ENCODE results near the gene PSPC1.
A peak's percentile ranks its signal among the peaks of the same experiment; 100 is the strongest.
"Not testable (repeated sequence)": the region's sequence is repeated elsewhere in the genome, so short reads cannot be mapped to it uniquely, and the experiment has no call there.

Gene PSPC1

DNA sequence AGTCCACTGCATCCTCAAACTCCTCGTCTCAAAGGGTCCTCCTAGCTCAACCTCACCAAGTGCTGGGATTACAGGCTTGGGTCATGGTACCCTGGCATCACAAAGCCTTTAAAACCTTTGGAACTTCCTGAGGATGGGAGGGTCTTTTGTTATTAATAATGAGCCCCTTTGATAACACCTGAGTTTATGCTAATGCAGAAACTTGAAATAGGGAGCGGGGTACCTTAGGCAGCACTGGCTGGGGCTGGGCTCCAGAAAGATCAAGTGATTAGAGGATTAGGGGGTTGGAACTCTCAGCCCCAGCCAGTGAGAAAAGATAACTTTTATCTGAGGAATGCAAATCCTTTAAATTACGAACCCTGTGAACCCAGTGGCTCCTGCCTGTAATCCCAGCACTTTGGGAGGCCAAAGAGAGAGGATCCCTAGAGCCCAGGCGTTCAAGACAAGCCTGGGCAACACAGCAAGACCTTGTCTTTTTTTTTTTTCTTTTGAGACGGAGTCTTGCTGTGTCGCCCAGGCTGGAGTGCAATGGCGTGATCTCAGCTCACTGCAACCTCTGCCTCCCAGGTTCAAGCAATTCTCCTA is 9.3 kb upstream of the PSPC1 start:
- intact Hi-C loops (cut with DNase I; ENCODE audit: low total_unique reads) = no loop called here
- no peak overlapping the region for H3K27ac ChIP-seq
- TF ChIP-seq, protein P1, sequence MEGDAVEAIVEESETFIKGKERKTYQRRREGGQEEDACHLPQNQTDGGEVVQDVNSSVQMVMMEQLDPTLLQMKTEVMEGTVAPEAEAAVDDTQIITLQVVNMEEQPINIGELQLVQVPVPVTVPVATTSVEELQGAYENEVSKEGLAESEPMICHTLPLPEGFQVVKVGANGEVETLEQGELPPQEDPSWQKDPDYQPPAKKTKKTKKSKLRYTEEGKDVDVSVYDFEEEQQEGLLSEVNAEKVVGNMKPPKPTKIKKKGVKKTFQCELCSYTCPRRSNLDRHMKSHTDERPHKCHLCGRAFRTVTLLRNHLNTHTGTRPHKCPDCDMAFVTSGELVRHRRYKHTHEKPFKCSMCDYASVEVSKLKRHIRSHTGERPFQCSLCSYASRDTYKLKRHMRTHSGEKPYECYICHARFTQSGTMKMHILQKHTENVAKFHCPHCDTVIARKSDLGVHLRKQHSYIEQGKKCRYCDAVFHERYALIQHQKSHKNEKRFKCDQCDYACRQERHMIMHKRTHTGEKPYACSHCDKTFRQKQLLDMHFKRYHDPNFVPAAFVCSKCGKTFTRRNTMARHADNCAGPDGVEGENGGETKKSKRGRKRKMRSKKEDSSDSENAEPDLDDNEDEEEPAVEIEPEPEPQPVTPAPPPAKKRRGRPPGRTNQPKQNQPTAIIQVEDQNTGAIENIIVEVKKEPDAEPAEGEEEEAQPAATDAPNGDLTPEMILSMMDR (IDR thresholded peaks at IDR 0.05) = no peak
- no peaks in the 10 kb centered on the region for H3K4me1 ChIP-seq
- no peak overlapping the region for H3K4me3 ChIP-seq
- DNase-seq = no peak
- no peaks in the 10 kb centered on the region for H3K9me3 ChIP-seq
- H3K36me3 ChIP-seq = no peaks in the 10 kb centered on the region
- H3K27me3 ChIP-seq = no peaks in the 10 kb centered on the region

DNA sequence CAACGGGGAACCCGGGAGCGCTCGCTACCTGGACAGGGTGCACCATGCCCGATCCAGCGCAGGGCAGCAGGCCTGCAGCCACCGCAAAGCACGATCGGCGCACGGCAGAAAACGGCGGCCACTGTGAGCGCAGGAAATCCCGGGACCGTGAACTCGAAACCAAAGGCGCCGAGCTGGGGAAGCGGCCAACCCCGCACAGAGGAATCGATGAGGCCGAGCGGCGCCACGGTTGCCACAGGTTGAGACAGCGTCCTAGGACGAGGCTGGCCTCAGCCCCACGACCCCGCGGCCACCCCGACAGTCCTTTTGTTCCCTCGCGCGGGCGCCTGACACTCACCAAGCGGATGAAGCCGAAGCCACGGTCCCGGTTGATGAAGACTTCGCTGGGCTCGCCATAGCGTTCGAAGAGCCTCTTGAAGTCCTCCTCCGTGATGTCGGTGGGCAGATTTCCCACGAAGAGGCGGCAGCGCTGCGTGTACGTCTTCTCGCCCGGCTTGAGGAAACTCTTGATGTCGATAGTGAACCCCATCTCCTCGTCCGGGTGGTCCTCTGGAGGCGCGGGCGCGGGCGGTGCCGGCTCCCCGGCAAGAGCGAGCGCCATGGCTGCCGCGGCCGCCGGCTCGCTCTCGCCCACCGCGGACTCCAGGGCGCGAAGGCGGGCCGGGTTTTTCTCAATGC is 557 bp downstream of the PSPC1 start:
- Histone ChIP-seq H3K4me1 (peaks cover 0 to 13% (median 4%) of the 10 kb centered on the region in 4 donors), H3K9me3 (no peaks in the 10 kb centered on the region), H3K36me3 (peaks cover 0 to 5% (median 0%) of the 10 kb centered on the region in 3 donors), H3K27me3 (no peaks in the 10 kb centered on the region), H3K4me3 (peak overlapping the region; percentile 87 to 95), H3K27ac (peak overlapping the region; percentile 97)
- TF ChIP-seq, protein P1 (IDR thresholded peaks at IDR 0.05) = no peak
- intact Hi-C loops (cut with DNase I; ENCODE audit: low total_unique reads) = loop anchor here (2.0 kb wide), 1 partner anchor 83 kb away; no protein-coding TSS in a partner anchor
- peak; percentile 50 to 75 for DNase-seq

DNA sequence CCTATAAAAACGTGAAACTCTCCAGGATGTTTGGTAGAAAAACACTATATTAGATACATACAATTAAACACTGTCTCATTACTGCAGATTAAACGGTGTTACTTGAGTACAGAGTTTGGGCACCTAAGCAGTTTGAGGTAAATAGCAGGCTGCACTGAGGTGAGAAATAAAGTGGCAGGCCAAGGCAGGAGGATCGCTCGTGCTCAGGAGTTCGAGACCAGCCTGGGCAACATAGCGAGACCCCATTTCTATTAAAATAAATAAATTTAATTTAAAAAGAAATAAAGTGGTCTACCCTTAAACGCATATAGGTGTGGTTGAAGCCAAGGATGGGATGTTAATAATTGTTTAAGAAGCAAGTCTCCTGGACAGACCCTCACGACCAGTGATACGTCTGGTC is 1.2 kb downstream of the PSPC1 start:
- no peaks in the 10 kb centered on the region for H3K27me3 ChIP-seq
- TF ChIP-seq, protein P1 (IDR thresholded peaks at IDR 0.05) = no peak
- DNase-seq = no peak
- H3K4me3 ChIP-seq = peak overlapping the region; percentile 87 to 95
- no peaks in the 10 kb centered on the region for H3K9me3 ChIP-seq
- peak overlapping the region; percentile 97 for H3K27ac ChIP-seq
- peaks cover 0 to 5% (median 0%) of the 10 kb centered on the region in 3 donors for H3K36me3 ChIP-seq
- peaks cover 0 to 13% (median 4%) of the 10 kb centered on the region in 4 donors for H3K4me1 ChIP-seq
- intact Hi-C loops (cut with DNase I; ENCODE audit: low total_unique reads) = no loop called here

DNA sequence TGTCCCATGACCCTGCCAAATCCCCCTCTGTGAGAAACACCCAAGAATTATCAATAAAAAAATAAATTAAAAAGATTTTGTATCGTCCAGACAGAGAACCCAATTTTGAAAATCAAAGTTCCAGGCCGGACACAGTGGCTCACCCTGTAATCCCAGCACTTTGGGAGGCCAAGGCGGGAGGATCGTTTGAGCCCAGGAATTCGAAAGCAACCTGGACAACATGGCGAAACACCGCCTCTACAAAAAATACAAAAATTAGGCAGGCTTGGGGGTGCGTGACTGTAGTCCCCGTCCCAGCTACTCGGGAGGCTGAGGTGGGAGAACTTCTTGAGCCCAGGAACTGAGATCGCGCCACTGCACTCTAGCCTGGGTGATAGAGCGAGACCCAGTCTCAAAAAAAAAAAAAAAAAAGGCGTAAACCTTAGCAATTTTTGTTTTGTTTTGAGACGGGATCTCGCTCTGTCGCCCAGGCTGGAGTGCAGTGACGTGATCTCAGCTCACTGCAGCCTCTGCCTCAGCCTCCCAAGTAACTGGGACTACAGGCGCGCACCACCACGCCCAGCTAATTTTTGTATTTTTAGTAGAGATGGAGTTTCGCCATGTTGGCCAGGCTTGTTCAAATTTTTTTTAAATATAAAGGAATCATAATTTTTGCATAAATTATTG is 1.9 kb downstream of the PSPC1 start:
- H3K9me3 ChIP-seq; H3K27me3 ChIP-seq; H3K36me3 ChIP-seq; DNase-seq; intact Hi-C loops (cut with DNase I; ENCODE audit: low total_unique reads); H3K27ac ChIP-seq: not testable (repeated sequence)
- Histone ChIP-seq H3K4me3 (peak overlapping the region; percentile 87 to 95), H3K4me1 (peaks cover 0 to 19% (median 4%) of the 10 kb centered on the region in 4 donors)

DNA sequence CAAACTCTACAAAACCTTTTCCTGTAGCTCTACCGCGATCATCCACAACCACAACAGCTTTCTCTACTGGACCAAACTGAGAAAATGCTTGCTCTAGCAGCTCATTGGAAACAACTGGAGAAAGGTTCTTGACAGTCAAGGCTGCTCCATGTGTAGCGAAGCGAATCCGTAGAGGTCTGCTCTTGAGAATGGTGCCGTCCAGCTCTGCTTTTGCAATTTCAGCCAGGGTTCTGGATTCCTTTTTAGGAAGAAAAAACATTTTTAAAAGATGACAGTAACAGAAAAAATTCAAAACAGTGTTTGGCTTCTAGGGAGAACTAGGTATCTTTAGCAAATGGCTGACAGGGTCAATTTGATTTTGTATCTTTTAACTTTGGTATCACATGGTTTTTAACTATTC is 10.4 kb downstream of the PSPC1 start:
- Histone ChIP-seq H3K4me1 (peaks cover 0 to 91% (median 17%) of the 10 kb centered on the region in 4 donors), H3K36me3 (peaks cover 23 to 44% (median 39%) of the 10 kb centered on the region in 3 donors), H3K9me3 (no peaks in the 10 kb centered on the region), H3K4me3 (peak overlapping the region; percentile 32 to 36), H3K27ac (peak overlapping the region; percentile 55 to 75), H3K27me3 (no peaks in the 10 kb centered on the region)
- intact Hi-C loops (cut with DNase I; ENCODE audit: low total_unique reads) = no loop called here
- TF ChIP-seq, protein P1 (IDR thresholded peaks at IDR 0.05) = no peak
- no peak for DNase-seq

DNA sequence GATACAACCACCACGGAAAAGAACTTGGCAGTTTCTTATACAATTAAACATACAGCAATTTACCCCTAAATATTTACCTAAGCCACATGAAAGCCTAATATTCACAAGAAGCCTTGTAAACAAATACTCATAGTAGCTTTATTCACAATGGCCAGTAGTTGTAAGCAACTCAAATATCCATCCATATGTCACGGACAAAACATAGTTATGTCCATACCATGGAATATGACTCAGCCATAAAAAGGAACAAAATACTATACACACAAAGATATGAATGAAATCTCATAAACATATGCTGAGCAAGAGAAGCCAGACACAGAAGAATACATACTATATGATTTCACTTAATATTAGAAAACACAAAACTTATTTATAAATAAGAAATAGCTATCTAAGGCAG is 12.9 kb downstream of the PSPC1 start:
- no peak for DNase-seq
- Histone ChIP-seq H3K36me3 (peaks cover 23 to 44% (median 39%) of the 10 kb centered on the region in 3 donors), H3K27me3 (no peaks in the 10 kb centered on the region), H3K4me3 (no peak overlapping the region), H3K27ac (no peak overlapping the region), H3K9me3 (no peaks in the 10 kb centered on the region), H3K4me1 (peaks cover 0 to 94% (median 21%) of the 10 kb centered on the region in 4 donors)
- intact Hi-C loops (cut with DNase I; ENCODE audit: low total_unique reads) = no loop called here
- TF ChIP-seq, protein P1 (IDR thresholded peaks at IDR 0.05) = no peak

Data from tibial artery (tissue), 4 donors.